ENCODE data around the gene AHRR.
"Not testable (repeated sequence)": the region's sequence is repeated elsewhere in the genome, so short reads cannot be mapped to it uniquely, and the experiment has no call there.

Gene AHRR

GRCh38 chr5:321230-321725 lies at the start of gene AHRR:
Gene AHRR (plus strand): TSS chr5:321714. CDS start chr5:343903, 22,189 bp downstream.
- TF ChIP-seq CTCF (IDR thresholded peaks at IDR 0.05; ENCODE audit: insufficient read depth, missing control alignments) = peak; percentile 25
- FAIRE-seq = no peak
- DNase-seq (ENCODE audit: insufficient read length, low spot score) = peak; percentile 72

- DNase-seq (ENCODE audit: insufficient read length, low spot score); FAIRE-seq: not testable (repeated sequence)
Measured at GRCh38 chr5:271828-272167, 49.7 kb upstream of the AHRR start.

- FAIRE-seq; DNase-seq (ENCODE audit: insufficient read length, low spot score): not testable (repeated sequence)
Measured at GRCh38 chr5:273091-273490, 48.4 kb upstream of the AHRR start.

GRCh38 chr5:273491-273890 lies 48.0 kb upstream of the AHRR start:
- DNase-seq (ENCODE audit: insufficient read length, low spot score); FAIRE-seq: not testable (repeated sequence)

- FAIRE-seq; DNase-seq (ENCODE audit: insufficient read length, low spot score): not testable (repeated sequence)
Measured at GRCh38 chr5:274346-274745, 47.2 kb upstream of the AHRR start.

- DNase-seq (ENCODE audit: insufficient read length, low spot score) (no peak), FAIRE-seq (no peak)
- TF ChIP-seq CTCF (IDR thresholded peaks at IDR 0.05; ENCODE audit: insufficient read depth, missing control alignments) = no peak
Measured at GRCh38 chr5:278646-279045, 42.9 kb upstream of the AHRR start.

- DNase-seq (ENCODE audit: insufficient read length, low spot score); FAIRE-seq: not testable (repeated sequence)
Measured at GRCh38 chr5:279051-279665, 42.4 kb upstream of the AHRR start.

GRCh38 chr5:285991-286557 lies 35.4 kb upstream of the AHRR start:
- DNase-seq (ENCODE audit: insufficient read length, low spot score) (no peak), FAIRE-seq (no peak)
- no peak for TF ChIP-seq CTCF (IDR thresholded peaks at IDR 0.05; ENCODE audit: insufficient read depth, missing control alignments)

GRCh38 chr5:290200-290599 lies 31.3 kb upstream of the AHRR start:
- not testable (repeated sequence) for DNase-seq (ENCODE audit: insufficient read length, low spot score); FAIRE-seq

- not testable (repeated sequence) for FAIRE-seq; DNase-seq (ENCODE audit: insufficient read length, low spot score)
Measured at GRCh38 chr5:291345-291744, 30.2 kb upstream of the AHRR start.

GRCh38 chr5:294788-295187 lies 26.7 kb upstream of the AHRR start:
- not testable (repeated sequence) for DNase-seq (ENCODE audit: insufficient read length, low spot score); FAIRE-seq

GRCh38 chr5:296207-296606 lies 25.3 kb upstream of the AHRR start:
- DNase-seq (ENCODE audit: insufficient read length, low spot score); FAIRE-seq: not testable (repeated sequence)

- DNase-seq (ENCODE audit: insufficient read length, low spot score); FAIRE-seq: not testable (repeated sequence)
Measured at GRCh38 chr5:296954-297353, 24.6 kb upstream of the AHRR start.

- DNase-seq (ENCODE audit: insufficient read length, low spot score); FAIRE-seq: not testable (repeated sequence)
Measured at GRCh38 chr5:297448-297847, 24.1 kb upstream of the AHRR start.

GRCh38 chr5:297991-298736 lies 23.4 kb upstream of the AHRR start:
- FAIRE-seq; DNase-seq (ENCODE audit: insufficient read length, low spot score): not testable (repeated sequence)
